CD4-positive, CD25-positive, alpha-beta regulatory T cell (primary cell): ENCODE measurements around the gene RTP3. TPM values are rescaled to one million over a fixed set of nuclear protein-coding genes. Genes with fewer than 3 reads are reported as not detected.

Source experiments
- ATAC-seq, 2 donors: fragments of 150-1000 bp; cut with Tn5 transposase; one replicate each; pipeline ENCODE4 v1.10.0; 2021; ENCODE audit warnings: low read depth in 2 of 2, moderate number of reproducible peaks in 2 of 2, moderate library complexity in 1 of 2
- DNase-seq, 3 donors: peaks; one replicate each; pipeline versions ENCODE4 v3.0.0 to v3.0.0-alpha.2; 2012 to 2022; ENCODE audit warnings: mixed read lengths in 1 of 3
- H3K27ac ChIP-seq: one replicate; pipeline ENCODE4 v1.7.0; 2013; ENCODE audit warnings: mild to moderate bottlenecking, low read length; ENCODE audit not compliant: insufficient read depth, poor library complexity, severe bottlenecking
- H3K27me3 ChIP-seq: one replicate; pipeline ENCODE4 v1.7.0; 2013; ENCODE audit warnings: low read length; ENCODE audit not compliant: control insufficient read depth, insufficient read depth
- H3K36me3 ChIP-seq: one replicate; pipeline ENCODE4 v1.7.0; 2013; ENCODE audit warnings: mild to moderate bottlenecking, low read length, moderate library complexity; ENCODE audit not compliant: control insufficient read depth, insufficient read depth
- H3K4me1 ChIP-seq: 2 replicates; pipeline ENCODE4 v1.7.0; 2013; ENCODE audit warnings: mild to moderate bottlenecking, low read length; ENCODE audit not compliant: insufficient read depth, control insufficient read depth, poor library complexity, severe bottlenecking
- H3K4me3 ChIP-seq: one replicate; pipeline ENCODE4 v1.7.0; 2013; ENCODE audit warnings: low read depth, mild to moderate bottlenecking, low read length, moderate library complexity
- H3K9me3 ChIP-seq, 2 experiments: 1 replicate in 1 of 2; 2 replicates in 1 of 2; pipeline ENCODE4 v1.7.0; 2013; ENCODE audit warnings: low read length in 2 of 2, mild to moderate bottlenecking in 1 of 2, moderate library complexity in 1 of 2; ENCODE audit not compliant: control insufficient read depth in 2 of 2
- H3K27ac Mint-ChIP-seq, 3 donors: one replicate each; pipeline ENCODE4 v1.8.0; 2020 to 2022; ENCODE audit warnings: mild to moderate bottlenecking in 3 of 3, mixed read lengths in 3 of 3, moderate library complexity in 2 of 3
- H3K27me3 Mint-ChIP-seq: one replicate; pipeline ENCODE4 v1.8.0; 2022; ENCODE audit warnings: mild to moderate bottlenecking, mixed read lengths
- H3K36me3 Mint-ChIP-seq: one replicate; pipeline ENCODE4 v1.8.0; 2020; ENCODE audit warnings: mixed read lengths
- H3K4me1 Mint-ChIP-seq, 4 donors: one replicate each; pipeline ENCODE4 v1.8.0; 2020 to 2022; ENCODE audit warnings: mixed read lengths in 4 of 4, mild to moderate bottlenecking in 1 of 4
- H3K4me3 Mint-ChIP-seq, 4 donors: one replicate each; pipeline ENCODE4 v1.8.0; 2020 to 2022; ENCODE audit warnings: mild to moderate bottlenecking in 4 of 4, mixed read lengths in 4 of 4, moderate library complexity in 3 of 4
- H3K9me3 Mint-ChIP-seq, 7 donors: one replicate each; pipeline ENCODE4 v1.8.0; 2020 to 2022; ENCODE audit warnings: mixed read lengths in 7 of 7, mild to moderate bottlenecking in 3 of 7, moderate library complexity in 2 of 7
- polyA plus RNA-seq, 4 donors: library from polyadenylated mRNA; unstranded; fragments of 300-500 nt; fragmentation: Illumina TruSeq; gene quantifications; one replicate each; pipeline ENCODE4 v1.2.3, GENCODE V29; 2021
- total RNA-seq: library from RNA; stranded (reverse); gene quantifications from one replicate; pipeline ENCODE4 v1.2.3, GENCODE V29; 2022

The RTP3 gene
- total and polyA plus RNA-seq, 5 donors from 2014 or later = not detected

DNA sequence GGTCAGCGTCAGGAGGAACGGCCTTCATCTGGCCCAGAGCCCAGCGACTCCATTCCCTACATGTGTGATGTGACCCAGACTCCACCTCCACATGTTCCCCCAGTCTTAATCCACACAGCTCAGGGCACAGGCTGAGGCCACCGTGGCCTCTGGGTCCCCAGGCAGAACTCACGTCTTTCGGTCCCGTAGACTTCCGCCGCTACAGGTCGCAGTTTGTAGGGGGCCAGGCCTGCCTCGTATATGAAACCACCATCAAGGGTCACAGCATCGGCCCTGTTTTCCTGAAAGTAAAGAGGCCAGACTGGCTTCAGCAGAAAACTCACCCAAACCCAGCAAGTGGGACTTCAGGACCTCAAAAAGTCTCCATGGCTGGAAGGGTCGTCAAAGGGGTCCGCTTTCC lies 41.7 kb upstream of the RTP3 start:
- peaks cover 37% of the 10 kb centered on the region for H3K27me3 Mint-ChIP-seq
- no peaks in the 10 kb centered on the region for H3K4me1 ChIP-seq
- no peak overlapping the region for H3K27ac ChIP-seq
- no peaks in the 10 kb centered on the region for H3K36me3 Mint-ChIP-seq
- H3K27me3 ChIP-seq = peaks cover 4% of the 10 kb centered on the region
- ATAC-seq (no peak), DNase-seq (no peak)
- H3K4me3 ChIP-seq = no peak overlapping the region
- no peak overlapping the region for H3K4me3 Mint-ChIP-seq
- H3K36me3 ChIP-seq = no peaks in the 10 kb centered on the region
- no peaks in the 10 kb centered on the region for H3K9me3 ChIP-seq
- no peak overlapping the region for H3K27ac Mint-ChIP-seq
- H3K4me1 Mint-ChIP-seq = no peaks in the 10 kb centered on the region
- no peaks in the 10 kb centered on the region for H3K9me3 Mint-ChIP-seq

DNA sequence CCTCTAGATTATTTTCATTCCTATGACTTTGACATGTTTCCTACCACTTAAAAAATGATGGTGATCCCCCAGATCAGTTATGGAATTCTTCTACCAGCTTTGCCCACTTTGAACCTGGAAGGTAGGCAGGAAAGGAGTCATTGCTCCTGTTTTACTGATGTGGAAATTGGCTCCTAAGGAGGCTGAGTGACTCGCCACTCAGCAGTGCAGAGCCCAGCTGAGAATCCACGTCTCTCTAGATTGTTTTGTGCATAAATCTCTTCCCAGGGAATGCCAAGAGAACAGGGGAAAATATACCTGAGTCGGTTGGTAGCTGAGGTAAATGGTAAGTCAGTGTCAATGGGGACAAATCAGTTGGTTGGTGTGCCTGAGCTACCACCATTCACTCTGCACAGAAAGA lies 37.7 kb upstream of the RTP3 start:
- H3K36me3 Mint-ChIP-seq = no peaks in the 10 kb centered on the region
- no peak overlapping the region for H3K4me3 Mint-ChIP-seq
- H3K27ac ChIP-seq = no peak overlapping the region
- H3K9me3 Mint-ChIP-seq = peaks cover 0 to 2% (median 0%) of the 10 kb centered on the region in 7 donors
- peaks cover 14% of the 10 kb centered on the region for H3K27me3 ChIP-seq
- no peaks in the 10 kb centered on the region for H3K9me3 ChIP-seq
- H3K4me1 Mint-ChIP-seq = no peaks in the 10 kb centered on the region
- ATAC-seq (no peak), DNase-seq (no peak)
- peaks cover 47% of the 10 kb centered on the region for H3K27me3 Mint-ChIP-seq
- no peak overlapping the region for H3K4me3 ChIP-seq
- no peak overlapping the region for H3K27ac Mint-ChIP-seq
- no peaks in the 10 kb centered on the region for H3K36me3 ChIP-seq
- no peaks in the 10 kb centered on the region for H3K4me1 ChIP-seq

DNA sequence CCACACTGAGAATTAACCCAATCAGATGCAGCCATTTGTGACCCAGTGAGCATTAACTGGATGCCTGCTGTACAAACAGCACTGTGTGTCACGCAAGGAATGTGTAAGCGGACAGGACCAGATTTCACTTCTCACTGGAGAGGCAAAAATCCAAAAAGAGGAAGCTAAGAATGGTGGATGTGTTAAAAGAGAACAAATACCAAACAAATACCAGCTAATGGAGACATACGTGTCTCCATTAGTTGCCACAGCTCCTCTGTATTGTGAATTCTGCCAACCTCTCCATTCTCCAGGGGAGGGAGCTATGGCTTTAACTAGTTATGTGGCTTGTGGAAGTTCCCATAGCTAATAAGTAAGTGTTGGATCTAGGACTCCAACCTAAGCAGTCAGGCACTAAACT lies 35.7 kb upstream of the RTP3 start:
- no peak overlapping the region for H3K4me3 Mint-ChIP-seq
- Histone ChIP-seq H3K36me3 (no peaks in the 10 kb centered on the region), H3K9me3 (no peaks in the 10 kb centered on the region), H3K4me1 (no peaks in the 10 kb centered on the region), H3K27me3 (peaks cover 14% of the 10 kb centered on the region), H3K27ac (no peak overlapping the region), H3K4me3 (no peak overlapping the region)
- H3K36me3 Mint-ChIP-seq = no peaks in the 10 kb centered on the region
- ATAC-seq (no peak), DNase-seq (no peak)
- no peak overlapping the region for H3K27ac Mint-ChIP-seq
- peaks cover 65% of the 10 kb centered on the region for H3K27me3 Mint-ChIP-seq
- H3K4me1 Mint-ChIP-seq = no peaks in the 10 kb centered on the region
- H3K9me3 Mint-ChIP-seq = peaks cover 0 to 2% (median 0%) of the 10 kb centered on the region in 7 donors

DNA sequence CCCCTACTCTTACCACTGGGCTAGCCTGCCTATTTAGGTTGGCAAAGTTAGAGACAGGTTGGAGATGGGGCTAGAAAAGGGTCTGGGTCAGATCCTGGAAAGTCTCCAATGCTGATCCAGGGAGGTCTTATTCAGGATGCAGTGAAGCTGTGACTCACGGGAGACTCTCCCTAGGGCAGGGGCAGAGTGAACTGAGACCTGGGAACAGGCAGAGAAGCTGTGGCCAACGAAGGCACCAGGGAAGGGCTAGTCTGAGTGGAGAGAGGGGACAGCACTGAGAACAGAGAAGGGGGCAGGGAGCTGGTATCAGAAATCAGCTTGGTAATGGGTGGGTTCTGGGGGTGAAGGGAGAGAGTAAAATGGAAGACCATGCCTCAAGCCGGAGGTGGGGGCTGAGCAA lies 35.3 kb upstream of the RTP3 start:
- H3K9me3 Mint-ChIP-seq = peaks cover 0 to 2% (median 0%) of the 10 kb centered on the region in 7 donors
- DNase-seq (no peak), ATAC-seq (no peak)
- Histone ChIP-seq H3K4me3 (no peak overlapping the region), H3K36me3 (no peaks in the 10 kb centered on the region), H3K4me1 (no peaks in the 10 kb centered on the region), H3K27ac (no peak overlapping the region), H3K9me3 (no peaks in the 10 kb centered on the region), H3K27me3 (peaks cover 14% of the 10 kb centered on the region)
- no peaks in the 10 kb centered on the region for H3K36me3 Mint-ChIP-seq
- no peak overlapping the region for H3K27ac Mint-ChIP-seq
- H3K4me1 Mint-ChIP-seq = no peaks in the 10 kb centered on the region
- H3K27me3 Mint-ChIP-seq = peaks cover 65% of the 10 kb centered on the region
- no peak overlapping the region for H3K4me3 Mint-ChIP-seq

DNA sequence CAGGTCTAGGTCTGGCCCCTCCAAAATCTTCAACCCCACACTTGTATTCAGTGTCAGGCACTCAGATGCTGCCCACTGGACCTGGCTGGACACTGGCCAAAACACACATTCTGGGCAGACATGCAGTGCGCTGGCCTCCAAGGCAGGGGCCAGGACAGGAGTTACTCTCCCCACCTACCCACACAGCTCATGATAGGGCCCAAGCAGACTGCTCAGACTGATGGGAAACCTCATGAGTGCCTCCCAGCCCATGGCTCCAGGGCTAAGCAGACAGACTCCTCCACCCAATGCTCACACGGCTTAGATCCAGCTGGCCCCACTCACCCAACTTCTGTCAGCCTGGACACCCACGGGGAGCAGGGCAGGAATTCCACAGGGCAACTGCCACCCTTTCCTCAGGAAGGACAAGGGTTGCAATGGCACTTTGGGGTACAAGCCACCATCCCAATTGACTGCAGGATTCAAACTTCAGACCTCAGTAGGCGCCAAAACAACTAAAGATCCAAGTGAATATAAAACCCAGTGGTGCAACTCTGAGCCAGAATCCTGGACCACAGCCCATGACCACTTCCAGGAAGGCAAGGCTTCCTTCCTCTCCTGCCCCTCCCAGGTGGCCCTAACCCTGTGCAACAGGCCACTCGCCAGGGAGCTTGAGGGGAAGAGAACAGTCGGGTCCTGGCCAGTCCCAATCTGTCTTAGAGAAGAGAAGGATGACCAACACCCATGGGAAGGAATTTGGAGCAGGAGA lies 34.5 kb upstream of the RTP3 start:
- no peaks in the 10 kb centered on the region for H3K36me3 ChIP-seq
- peaks cover 0 to 2% (median 0%) of the 10 kb centered on the region in 7 donors for H3K9me3 Mint-ChIP-seq
- no peak overlapping the region for H3K27ac ChIP-seq
- H3K4me3 ChIP-seq = no peak overlapping the region
- H3K27me3 ChIP-seq = peaks cover 14% of the 10 kb centered on the region
- no peak overlapping the region for H3K4me3 Mint-ChIP-seq
- H3K27me3 Mint-ChIP-seq = peaks cover 65% of the 10 kb centered on the region
- no peaks in the 10 kb centered on the region for H3K4me1 Mint-ChIP-seq
- H3K4me1 ChIP-seq = no peaks in the 10 kb centered on the region
- H3K27ac Mint-ChIP-seq = no peak overlapping the region
- no peak for DNase-seq
- H3K36me3 Mint-ChIP-seq = no peaks in the 10 kb centered on the region
- ATAC-seq = no peak
- H3K9me3 ChIP-seq = no peaks in the 10 kb centered on the region

DNA sequence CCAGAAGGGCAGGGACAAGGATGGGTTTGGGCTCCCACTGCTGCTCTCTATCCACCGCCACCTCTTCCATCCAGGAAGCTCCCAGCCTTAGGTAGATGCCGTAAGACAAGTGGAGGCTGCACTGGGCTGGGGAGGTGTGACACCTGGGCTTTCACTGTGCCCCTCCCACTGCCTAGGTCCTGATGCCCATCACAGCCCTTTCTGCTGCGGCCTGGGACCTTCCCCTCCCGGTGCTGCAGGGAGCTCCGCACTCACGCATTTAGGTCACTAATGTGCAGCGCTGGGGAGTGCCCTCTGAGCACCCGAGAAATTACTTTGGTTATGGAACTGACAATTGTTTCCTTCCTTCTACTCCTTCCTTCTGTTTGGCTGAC lies 33.9 kb upstream of the RTP3 start:
- Mint-ChIP-seq H3K36me3 (no peaks in the 10 kb centered on the region), H3K27me3 (peaks cover 65% of the 10 kb centered on the region), H3K4me3 (no peak overlapping the region), H3K27ac (no peak overlapping the region), H3K9me3 (peaks cover 0 to 2% (median 0%) of the 10 kb centered on the region in 7 donors), H3K4me1 (no peaks in the 10 kb centered on the region)
- DNase-seq = no peak
- Histone ChIP-seq H3K27ac (no peak overlapping the region), H3K9me3 (no peaks in the 10 kb centered on the region), H3K4me1 (no peaks in the 10 kb centered on the region), H3K27me3 (peaks cover 14% of the 10 kb centered on the region), H3K36me3 (no peaks in the 10 kb centered on the region), H3K4me3 (no peak overlapping the region)
- no peak for ATAC-seq

DNA sequence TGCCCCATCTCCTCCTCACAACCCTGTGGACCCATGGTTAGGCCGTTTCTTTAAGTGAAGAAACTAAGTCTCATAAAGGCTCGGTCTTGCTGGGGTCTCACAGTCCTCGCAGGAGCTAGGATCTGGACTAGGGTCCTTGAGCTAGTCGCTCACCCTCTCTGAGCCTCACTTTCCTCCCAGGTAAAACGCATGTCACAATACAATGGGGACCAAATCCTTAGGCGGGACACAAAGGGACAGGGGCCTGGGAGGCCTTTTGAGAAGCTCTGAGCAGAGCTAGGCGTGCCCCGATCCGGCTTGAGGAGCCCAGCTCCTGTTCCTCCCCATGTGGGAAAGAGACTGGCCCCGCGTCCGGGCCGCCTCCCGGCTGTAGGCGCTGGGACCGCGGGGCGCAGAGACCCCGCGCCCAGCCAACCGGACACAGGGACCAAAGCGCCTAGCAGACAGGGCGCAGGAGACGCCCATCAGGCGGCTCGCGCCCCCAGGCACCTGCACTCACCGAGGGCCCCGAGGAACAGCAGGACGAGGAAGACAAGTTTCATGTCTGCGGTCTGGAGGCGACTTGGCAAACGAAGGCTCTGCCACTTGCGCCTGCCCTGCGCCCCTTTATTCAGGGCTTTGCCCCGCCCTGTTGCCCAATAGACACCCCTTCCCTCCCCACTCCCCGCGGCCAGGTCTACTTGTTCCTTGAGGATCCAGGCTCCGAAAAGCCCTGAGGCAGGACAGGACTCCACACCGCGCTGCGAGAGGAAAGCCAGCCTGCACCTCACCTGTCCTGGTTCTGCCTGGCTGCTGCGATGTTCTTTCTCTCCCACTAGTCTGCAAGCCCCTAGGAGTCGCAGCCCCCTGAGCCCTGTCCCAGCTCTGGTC lies 33.2 kb upstream of the RTP3 start, which contains the start of gene LTF:
Gene LTF, minus strand, starts transcription at position 580 of the 870 bp plus-strand sequence. Its CDS starts 38 bp downstream, at position 542.
- Mint-ChIP-seq H3K4me1 (no peaks in the 10 kb centered on the region), H3K36me3 (no peaks in the 10 kb centered on the region), H3K27ac (no peak within 1 kb of the TSS), H3K9me3 (peaks cover 0 to 2% (median 0%) of the 10 kb centered on the region in 7 donors), H3K27me3 (peaks cover 61% of the 10 kb centered on the region), H3K4me3 (no peak within 1 kb of the TSS)
- no peak within 1 kb of the TSS for H3K27ac ChIP-seq
- DNase-seq (no peak), ATAC-seq (no peak)
- H3K4me3 ChIP-seq = no peak within 1 kb of the TSS
- no peaks in the 10 kb centered on the region for H3K4me1 ChIP-seq
- H3K9me3 ChIP-seq = no peaks in the 10 kb centered on the region
- H3K27me3 ChIP-seq = peaks cover 14% of the 10 kb centered on the region
- no peaks in the 10 kb centered on the region for H3K36me3 ChIP-seq
